SK-N-SH (cell line): ENCODE measurements around the gene GYG1. TPM values are rescaled to one million over a fixed set of nuclear protein-coding genes. Genes with fewer than 3 reads are reported as not detected.

Experiments used
- CTCF ChIA-PET: fragments of 300-600, 350-600 bp; formaldehyde crosslinking; extraction: SDS; loops from one replicate; lab custom pipeline; 2021; lab: Yijun Ruan, JAX
- POLR2A ChIA-PET: fragments of 350-600 bp; sonication (Branson Sonifier 250); formaldehyde crosslinking; extraction: SDS; loops from one replicate; lab custom pipeline; 2020; ENCODE audit warnings: antibody characterized with exemption, inconsistent platforms; lab: Yijun Ruan, JAX
- DNase-seq: peaks from one replicate; pipeline ENCODE4 v3.0.0; 2012
- H2AFZ ChIP-seq: fragments of 200-600 bp; sonication (generic); 2 replicates; pipeline ENCODE4 v1.8.1; 2016; ENCODE audit warnings: antibody characterized with exemption, mild to moderate bottlenecking, low read depth
- H3F3A ChIP-seq: fragments of 200-600 bp; sonication (generic); replicated peaks from 2 replicates; pipeline ENCODE3; 2016; ENCODE audit warnings: antibody characterized with exemption, mild to moderate bottlenecking; ENCODE audit not compliant: insufficient read depth
- H3K27ac ChIP-seq, 2 experiments: fragments of 200-500 bp in 1 of 2; fragments of 200-600 bp in 1 of 2; sonication (Bioruptor generic) in 1 of 2; sonication (generic), shearing (Covaris generic) in 1 of 2; 2 replicates each; pipeline versions ENCODE4 v1.5.1 to v1.6.1; 2014 to 2016; ENCODE audit warnings: low read depth in 2 of 2, inconsistent platforms in 1 of 2, low read length in 1 of 2, mild to moderate bottlenecking in 1 of 2, mixed read lengths in 1 of 2
- H3K27me3 ChIP-seq: fragments of 200-600 bp; sonication (generic), shearing (Covaris generic); 2 replicates; pipeline ENCODE4 v1.6.1; 2016; ENCODE audit warnings: mixed run types; ENCODE audit not compliant: insufficient read depth
- H3K36me3 ChIP-seq, 2 experiments: fragments of 200-500 bp in 1 of 2; fragments of 200-600 bp in 1 of 2; sonication (Bioruptor generic) in 1 of 2; sonication (generic) in 1 of 2; replicated peaks in 1 of 2; 2 replicates each; pipeline versions ENCODE3 to v1.5.1; 2014 to 2016; ENCODE audit warnings: low read length in 1 of 2, mild to moderate bottlenecking in 1 of 2; ENCODE audit not compliant: insufficient read depth in 2 of 2, control insufficient read depth in 1 of 2
- H3K4me1 ChIP-seq, 2 experiments: fragments of 200-500 bp in 1 of 2; fragments of 200-600 bp in 1 of 2; sonication (Bioruptor generic) in 1 of 2; sonication (generic), shearing (Covaris generic) in 1 of 2; 2 replicates each; pipeline versions ENCODE4 v1.5.1 to v1.6.1; 2014 to 2016; ENCODE audit warnings: low read depth in 1 of 2, low read length in 1 of 2, mixed run types in 1 of 2; ENCODE audit not compliant: insufficient read depth in 2 of 2, control insufficient read depth in 1 of 2
- H3K4me2 ChIP-seq: fragments of 200-600 bp; sonication (generic), shearing (Covaris generic); 2 replicates; pipeline ENCODE4 v1.6.1; 2017; ENCODE audit warnings: mixed run types
- H3K4me3 ChIP-seq, 2 experiments: fragments of 200-500 bp in 1 of 2; fragments of 200-600 bp in 1 of 2; sonication (Bioruptor generic) in 1 of 2; sonication (generic), shearing (Covaris generic) in 1 of 2; 2 replicates each; pipeline versions ENCODE4 v1.5.1 to v1.8.1; 2014 to 2016; ENCODE audit warnings: low read depth in 2 of 2, inconsistent platforms in 1 of 2, low read length in 1 of 2, mild to moderate bottlenecking in 1 of 2, mixed read lengths in 1 of 2, moderate library complexity in 1 of 2
- H3K79me2 ChIP-seq: fragments of 200-600 bp; sonication (generic); 2 replicates; pipeline ENCODE4 v1.8.1; 2017; ENCODE audit warnings: mild to moderate bottlenecking; ENCODE audit not compliant: insufficient read depth
- H3K9ac ChIP-seq: fragments of 200-600 bp; sonication (generic); 2 replicates; pipeline ENCODE4 v1.6.1; 2017; ENCODE audit warnings: mixed run types
- H3K9me2 ChIP-seq: fragments of 200-600 bp; sonication (generic); 2 replicates; pipeline ENCODE4 v1.6.1; 2017; ENCODE audit warnings: mixed run types
- H3K9me3 ChIP-seq: fragments of 200-600 bp; sonication (generic); 2 replicates; pipeline ENCODE4 v1.6.1; 2017; ENCODE audit warnings: mixed run types, mild to moderate bottlenecking, moderate library complexity
- H4K20me1 ChIP-seq: fragments of 200-600 bp; sonication (generic); 2 replicates; pipeline ENCODE4 v1.6.1; 2017; ENCODE audit warnings: mild to moderate bottlenecking, mixed run types; ENCODE audit not compliant: insufficient read depth
- CHD2 ChIP-seq: fragments of 150-350 bp; IDR thresholded peaks from 2 replicates; pipeline ENCODE4 v1.6.1; 2018; ENCODE audit warnings: low read length; ENCODE audit not compliant: partially characterized antibody
- EZH2phosphoT487 ChIP-seq: fragments of 200-600 bp; sonication (generic); IDR thresholded peaks from 2 replicates; pipeline ENCODE4 v1.6.1; 2017; ENCODE audit warnings: low read depth, mixed run types, mild to moderate bottlenecking, antibody characterized with exemption, moderate library complexity, borderline replicate concordance
- FOXJ3 ChIP-seq: sonication (generic); formaldehyde crosslinking; IDR thresholded peaks from 2 replicates; pipeline ENCODE4 v1.5.1; 2020; ENCODE audit warnings: mild to moderate bottlenecking, missing genetic modification reagents
- GABPA ChIP-seq: IDR thresholded peaks from 2 replicates; pipeline ENCODE4 v1.4.0; 2012; ENCODE audit warnings: low read depth, mild to moderate bottlenecking
- GATA2 ChIP-seq: sonication (generic); formaldehyde crosslinking; IDR thresholded peaks from 2 replicates; pipeline ENCODE4 v1.5.0; 2020; ENCODE audit warnings: mild to moderate bottlenecking, missing genetic modification reagents
- JUND ChIP-seq: IDR thresholded peaks from 2 replicates; pipeline ENCODE4 v1.4.0; 2012
- NFIC ChIP-seq: IDR thresholded peaks from 2 replicates; pipeline ENCODE4 v1.4.0; 2012; ENCODE audit warnings: borderline replicate concordance
- RAD21 ChIP-seq: IDR thresholded peaks from 2 replicates; pipeline ENCODE4 v1.6.1; 2012; ENCODE audit warnings: mild to moderate bottlenecking, low read length
- RCOR1 ChIP-seq: fragments of 150-350 bp; IDR thresholded peaks from 2 replicates; pipeline ENCODE4 v1.6.1; 2017; ENCODE audit warnings: antibody characterized with exemption, low read length
- RFX5 ChIP-seq: IDR thresholded peaks from 2 replicates; pipeline ENCODE4 v1.6.1; 2012; ENCODE audit warnings: mild to moderate bottlenecking, improper control_type of control experiment, low read length
- RXRA ChIP-seq: IDR thresholded peaks from 2 replicates; pipeline ENCODE4 v1.4.0; 2012; ENCODE audit warnings: low read depth, mild to moderate bottlenecking, borderline replicate concordance
- SIN3A ChIP-seq: IDR thresholded peaks from 2 replicates; pipeline ENCODE4 v1.6.1; 2012; ENCODE audit warnings: low read depth, mild to moderate bottlenecking, low read length, moderate library complexity, borderline replicate concordance
- SMC3 ChIP-seq: IDR thresholded peaks from 2 replicates; pipeline ENCODE4 v1.6.1; 2012; ENCODE audit warnings: low read depth, low read length, improper control_type of control experiment
- YY1 ChIP-seq: IDR thresholded peaks from 2 replicates; pipeline ENCODE4 v1.4.0; 2012; ENCODE audit warnings: low read depth, mild to moderate bottlenecking
- WGBS: methylation state at CpG from one replicate; pipeline ENCODE4 v1.1.6; 2017; ENCODE audit warnings: low lambda C conversion rate; 5-methylcytosine and 5-hydroxymethylcytosine counted together
- polyA plus RNA-seq, 3 experiments: library from polyadenylated mRNA; depleted of rRNA; stranded (reverse); fragments of >200 nt; gene quantifications; 2 replicates each; pipeline ENCODE4 v1.2.3, GENCODE V29; 2012
- TF ChIP-seq, protein P1 (sequence below): IDR thresholded peaks from 2 replicates; pipeline ENCODE4 v1.4.0; 2012; ENCODE audit warnings: low read depth, borderline replicate concordance
- TF ChIP-seq, protein P2 (sequence below): IDR thresholded peaks from 2 replicates; pipeline ENCODE4 v1.4.0; 2012; ENCODE audit warnings: low read depth
- TF ChIP-seq, protein P3 (sequence below): IDR thresholded peaks from 2 replicates; pipeline ENCODE4 v1.6.1; 2012; ENCODE audit warnings: mild to moderate bottlenecking, low read depth, low read length, moderate library complexity
- TF ChIP-seq, protein P4 (sequence below): fragments of 200-600 bp; sonication (generic); IDR thresholded peaks from 2 replicates; pipeline ENCODE4 v1.6.1; 2017; ENCODE audit warnings: antibody characterized with exemption, mild to moderate bottlenecking, moderate library complexity
- TF ChIP-seq, protein P5 (sequence below): fragments of 150-350 bp; IDR thresholded peaks from 2 replicates; pipeline ENCODE4 v1.6.1; 2017; ENCODE audit warnings: antibody characterized with exemption, low read length, low read depth, borderline replicate concordance

GYG1 gene
- polyA plus RNA-seq, 1 of the 3 experiments (the other 2 are of a cell fraction): 16.8 TPM

DNA sequence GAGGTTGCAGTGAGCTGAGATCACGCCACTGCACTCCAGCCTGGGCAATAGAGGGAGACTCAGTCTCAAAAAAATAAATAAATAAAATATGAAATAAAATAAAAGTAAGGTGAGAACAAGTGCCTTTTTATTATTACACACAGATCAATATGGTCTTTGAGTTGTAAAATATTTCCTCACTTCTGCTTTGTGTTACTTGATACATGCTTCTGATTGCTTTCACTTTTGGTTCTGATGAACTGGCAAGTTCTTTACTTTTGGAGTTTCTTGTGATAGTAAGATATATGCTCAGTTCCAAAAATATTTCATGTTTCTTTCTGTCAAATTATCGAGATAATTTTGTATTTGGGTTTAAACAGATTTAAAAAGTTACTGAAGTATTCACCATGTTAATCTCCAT lies 16.6 kb upstream of the GYG1 start:
- Histone ChIP-seq H3K36me3 (no peaks in the 10 kb centered on the region), H4K20me1 (no peaks in the 10 kb centered on the region), H3K27ac (no peak overlapping the region), H3F3A (no peaks in the 10 kb centered on the region), H2AFZ (no peak overlapping the region), H3K4me1 (no peaks in the 10 kb centered on the region)
- CTCF ChIA-PET: interaction anchor here (1.9 kb wide), 1 partner anchor 19 kb away, joined by 9 read pairs; no protein-coding TSS in a partner anchor
- no peak for TF ChIP-seq FOXJ3
- TF ChIP-seq NFIC: no peak
- TF ChIP-seq, protein P1, sequence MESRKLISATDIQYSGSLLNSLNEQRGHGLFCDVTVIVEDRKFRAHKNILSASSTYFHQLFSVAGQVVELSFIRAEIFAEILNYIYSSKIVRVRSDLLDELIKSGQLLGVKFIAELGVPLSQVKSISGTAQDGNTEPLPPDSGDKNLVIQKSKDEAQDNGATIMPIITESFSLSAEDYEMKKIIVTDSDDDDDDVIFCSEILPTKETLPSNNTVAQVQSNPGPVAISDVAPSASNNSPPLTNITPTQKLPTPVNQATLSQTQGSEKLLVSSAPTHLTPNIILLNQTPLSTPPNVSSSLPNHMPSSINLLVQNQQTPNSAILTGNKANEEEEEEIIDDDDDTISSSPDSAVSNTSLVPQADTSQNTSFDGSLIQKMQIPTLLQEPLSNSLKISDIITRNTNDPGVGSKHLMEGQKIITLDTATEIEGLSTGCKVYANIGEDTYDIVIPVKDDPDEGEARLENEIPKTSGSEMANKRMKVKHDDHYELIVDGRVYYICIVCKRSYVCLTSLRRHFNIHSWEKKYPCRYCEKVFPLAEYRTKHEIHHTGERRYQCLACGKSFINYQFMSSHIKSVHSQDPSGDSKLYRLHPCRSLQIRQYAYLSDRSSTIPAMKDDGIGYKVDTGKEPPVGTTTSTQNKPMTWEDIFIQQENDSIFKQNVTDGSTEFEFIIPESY: no peak
- no peak for TF ChIP-seq CHD2
- no peak for TF ChIP-seq JUND
- TF ChIP-seq, protein P2, sequence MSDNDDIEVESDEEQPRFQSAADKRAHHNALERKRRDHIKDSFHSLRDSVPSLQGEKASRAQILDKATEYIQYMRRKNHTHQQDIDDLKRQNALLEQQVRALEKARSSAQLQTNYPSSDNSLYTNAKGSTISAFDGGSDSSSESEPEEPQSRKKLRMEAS: no peak
- no peak for TF ChIP-seq RAD21
- no peak for TF ChIP-seq EZH2phosphoT487
- no peak for TF ChIP-seq RXRA
- no peak for TF ChIP-seq SMC3
- TF ChIP-seq GATA2: no peak
- TF ChIP-seq, protein P3, sequence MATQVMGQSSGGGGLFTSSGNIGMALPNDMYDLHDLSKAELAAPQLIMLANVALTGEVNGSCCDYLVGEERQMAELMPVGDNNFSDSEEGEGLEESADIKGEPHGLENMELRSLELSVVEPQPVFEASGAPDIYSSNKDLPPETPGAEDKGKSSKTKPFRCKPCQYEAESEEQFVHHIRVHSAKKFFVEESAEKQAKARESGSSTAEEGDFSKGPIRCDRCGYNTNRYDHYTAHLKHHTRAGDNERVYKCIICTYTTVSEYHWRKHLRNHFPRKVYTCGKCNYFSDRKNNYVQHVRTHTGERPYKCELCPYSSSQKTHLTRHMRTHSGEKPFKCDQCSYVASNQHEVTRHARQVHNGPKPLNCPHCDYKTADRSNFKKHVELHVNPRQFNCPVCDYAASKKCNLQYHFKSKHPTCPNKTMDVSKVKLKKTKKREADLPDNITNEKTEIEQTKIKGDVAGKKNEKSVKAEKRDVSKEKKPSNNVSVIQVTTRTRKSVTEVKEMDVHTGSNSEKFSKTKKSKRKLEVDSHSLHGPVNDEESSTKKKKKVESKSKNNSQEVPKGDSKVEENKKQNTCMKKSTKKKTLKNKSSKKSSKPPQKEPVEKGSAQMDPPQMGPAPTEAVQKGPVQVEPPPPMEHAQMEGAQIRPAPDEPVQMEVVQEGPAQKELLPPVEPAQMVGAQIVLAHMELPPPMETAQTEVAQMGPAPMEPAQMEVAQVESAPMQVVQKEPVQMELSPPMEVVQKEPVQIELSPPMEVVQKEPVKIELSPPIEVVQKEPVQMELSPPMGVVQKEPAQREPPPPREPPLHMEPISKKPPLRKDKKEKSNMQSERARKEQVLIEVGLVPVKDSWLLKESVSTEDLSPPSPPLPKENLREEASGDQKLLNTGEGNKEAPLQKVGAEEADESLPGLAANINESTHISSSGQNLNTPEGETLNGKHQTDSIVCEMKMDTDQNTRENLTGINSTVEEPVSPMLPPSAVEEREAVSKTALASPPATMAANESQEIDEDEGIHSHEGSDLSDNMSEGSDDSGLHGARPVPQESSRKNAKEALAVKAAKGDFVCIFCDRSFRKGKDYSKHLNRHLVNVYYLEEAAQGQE: no peak
- no peak for TF ChIP-seq GABPA
- no peak for TF ChIP-seq RCOR1
- TF ChIP-seq, protein P4, sequence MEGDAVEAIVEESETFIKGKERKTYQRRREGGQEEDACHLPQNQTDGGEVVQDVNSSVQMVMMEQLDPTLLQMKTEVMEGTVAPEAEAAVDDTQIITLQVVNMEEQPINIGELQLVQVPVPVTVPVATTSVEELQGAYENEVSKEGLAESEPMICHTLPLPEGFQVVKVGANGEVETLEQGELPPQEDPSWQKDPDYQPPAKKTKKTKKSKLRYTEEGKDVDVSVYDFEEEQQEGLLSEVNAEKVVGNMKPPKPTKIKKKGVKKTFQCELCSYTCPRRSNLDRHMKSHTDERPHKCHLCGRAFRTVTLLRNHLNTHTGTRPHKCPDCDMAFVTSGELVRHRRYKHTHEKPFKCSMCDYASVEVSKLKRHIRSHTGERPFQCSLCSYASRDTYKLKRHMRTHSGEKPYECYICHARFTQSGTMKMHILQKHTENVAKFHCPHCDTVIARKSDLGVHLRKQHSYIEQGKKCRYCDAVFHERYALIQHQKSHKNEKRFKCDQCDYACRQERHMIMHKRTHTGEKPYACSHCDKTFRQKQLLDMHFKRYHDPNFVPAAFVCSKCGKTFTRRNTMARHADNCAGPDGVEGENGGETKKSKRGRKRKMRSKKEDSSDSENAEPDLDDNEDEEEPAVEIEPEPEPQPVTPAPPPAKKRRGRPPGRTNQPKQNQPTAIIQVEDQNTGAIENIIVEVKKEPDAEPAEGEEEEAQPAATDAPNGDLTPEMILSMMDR: no peak
- TF ChIP-seq, protein P5, sequence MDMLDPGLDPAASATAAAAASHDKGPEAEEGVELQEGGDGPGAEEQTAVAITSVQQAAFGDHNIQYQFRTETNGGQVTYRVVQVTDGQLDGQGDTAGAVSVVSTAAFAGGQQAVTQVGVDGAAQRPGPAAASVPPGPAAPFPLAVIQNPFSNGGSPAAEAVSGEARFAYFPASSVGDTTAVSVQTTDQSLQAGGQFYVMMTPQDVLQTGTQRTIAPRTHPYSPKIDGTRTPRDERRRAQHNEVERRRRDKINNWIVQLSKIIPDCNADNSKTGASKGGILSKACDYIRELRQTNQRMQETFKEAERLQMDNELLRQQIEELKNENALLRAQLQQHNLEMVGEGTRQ: no peak
- TF ChIP-seq YY1: no peak
- no peak for TF ChIP-seq RFX5
- TF ChIP-seq SIN3A: no peak
- TF ChIP-seq, all 33 proteins: peak for 0
- 71% methylated on average over 2 of the region's 2 CpGs for WGBS
- POLR2A ChIA-PET: no interaction called here
- no peaks in the 10 kb centered on the region for H3K27me3 ChIP-seq
- no peaks in the 10 kb centered on the region for H3K9me2 ChIP-seq
- no peak for DNase-seq
- H3K4me2 ChIP-seq: no peak overlapping the region
- H3K9ac ChIP-seq: no peak overlapping the region
- H3K9me3 ChIP-seq: no peaks in the 10 kb centered on the region
- H3K4me3 ChIP-seq: no peak overlapping the region
- H3K79me2 ChIP-seq: no peaks in the 10 kb centered on the region
